Upper lobe of left lung (tissue), 6 donors: ENCODE measurements around the gene GTF3C5. TPM values are rescaled to one million over a fixed set of nuclear protein-coding genes. Genes with fewer than 3 reads are reported as not detected.

Experiments used
- ATAC-seq, 2 donors: fragments of 200-7000 bp; cut with Tn5 transposase; one replicate each; pipeline ENCODE4 v1.9.1; 2022; ENCODE audit warnings: mild to moderate bottlenecking in 2 of 2, moderate library complexity in 2 of 2; ENCODE audit not compliant: low FRiP score in 2 of 2
- DNase-seq, 2 donors: peaks; one replicate each; pipeline ENCODE4 v3.0.0-alpha.2; 2019 to 2020
- H3K27ac ChIP-seq, 4 donors: fragments of 200-600 bp; sonication (generic); one replicate each; pipeline ENCODE4 v1.5.1; 2016 to 2019
- H3K27me3 ChIP-seq, 4 donors: fragments of 200-600 bp; sonication (generic); one replicate each; pipeline ENCODE4 v1.5.1; 2017 to 2019
- H3K36me3 ChIP-seq, 4 donors: fragments of 200-600 bp; sonication (generic); one replicate each; pipeline ENCODE4 v1.5.1; 2016 to 2019
- H3K4me1 ChIP-seq, 4 donors: fragments of 200-600 bp; sonication (generic); one replicate each; pipeline ENCODE4 v1.5.1; 2018 to 2019
- H3K4me3 ChIP-seq, 4 donors: fragments of 200-600 bp; sonication (generic); one replicate each; pipeline ENCODE4 v1.5.1; 2017 to 2019; ENCODE audit warnings: mild to moderate bottlenecking in 2 of 4, moderate library complexity in 1 of 4
- H3K9me3 ChIP-seq, 4 donors: fragments of 200-600 bp; sonication (generic); one replicate each; pipeline ENCODE4 v1.5.1; 2018 to 2019
- EP300 ChIP-seq, 4 donors: sonication (generic); formaldehyde crosslinking; IDR thresholded peaks; one replicate each; pipeline ENCODE4 v1.5.1; 2017; ENCODE audit warnings: antibody characterized with exemption in 4 of 4, control low read depth in 2 of 4
- POLR2A ChIP-seq, 4 donors: fragments of 450-650 bp; IDR thresholded peaks; one replicate each; pipeline ENCODE4 v1.5.1; 2016 to 2017; ENCODE audit warnings: antibody characterized with exemption in 4 of 4, mild to moderate bottlenecking in 2 of 4
- POLR2AphosphoS5 ChIP-seq, 2 donors: sonication (generic); formaldehyde crosslinking; IDR thresholded peaks; one replicate each; pipeline ENCODE4 v1.5.1; 2017; ENCODE audit warnings: antibody characterized with exemption in 2 of 2
- WGBS, 2 donors: methylation state at CpG; one replicate each; pipeline ENCODE4 v1.1.5; 2017 to 2018; 5-methylcytosine and 5-hydroxymethylcytosine counted together
- total RNA-seq, 6 donors: library from RNA; depleted of rRNA in 4 of 6; stranded (reverse); fragments of >200 nt in 4 of 6; gene quantifications; one replicate each; pipeline versions ENCODE4 v1.1.0 to v1.2.1, GENCODE V29; 2016 to 2021
- TF ChIP-seq, protein P1 (sequence below), 6 experiments: fragments of 450-650 bp in 4 of 6; fragments of 200-600 bp in 2 of 6; sonication (generic) in 2 of 6; IDR thresholded peaks; one replicate each; pipeline ENCODE4 v1.5.1; 2016 to 2019; ENCODE audit warnings: antibody characterized with exemption in 6 of 6
- donor health status: DM: no; HTN: no; CAD: no; lungs with moderate emphysema.
- donor health status: DM: no; HTN: yes; CAD: no; lungs with severe emphysema.

The GTF3C5 gene
- total RNA-seq, 6 donors from 2014 or later: 40.9 to 133 (median 49.7) TPM

DNA sequence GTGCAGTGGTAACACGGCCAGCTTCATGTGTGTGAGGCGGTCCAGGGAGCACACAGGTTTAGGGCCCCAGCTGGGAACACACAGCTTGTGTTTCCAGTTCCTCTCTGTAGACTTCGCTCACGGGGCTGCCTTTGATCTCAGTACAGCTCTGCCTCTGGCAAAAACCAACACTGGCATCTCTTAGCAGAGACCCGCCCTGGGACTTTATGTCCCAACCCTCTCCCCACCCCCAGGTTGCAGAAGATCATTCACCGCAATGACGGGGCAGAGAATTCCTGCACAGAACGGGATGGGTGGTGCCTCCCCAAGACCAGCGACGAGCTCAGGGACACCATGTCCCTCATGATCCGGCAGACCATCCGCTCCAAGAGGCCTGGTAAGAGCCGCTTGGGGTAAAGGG is 25.7 kb downstream of the GTF3C5 start:
- TF ChIP-seq, protein P1, sequence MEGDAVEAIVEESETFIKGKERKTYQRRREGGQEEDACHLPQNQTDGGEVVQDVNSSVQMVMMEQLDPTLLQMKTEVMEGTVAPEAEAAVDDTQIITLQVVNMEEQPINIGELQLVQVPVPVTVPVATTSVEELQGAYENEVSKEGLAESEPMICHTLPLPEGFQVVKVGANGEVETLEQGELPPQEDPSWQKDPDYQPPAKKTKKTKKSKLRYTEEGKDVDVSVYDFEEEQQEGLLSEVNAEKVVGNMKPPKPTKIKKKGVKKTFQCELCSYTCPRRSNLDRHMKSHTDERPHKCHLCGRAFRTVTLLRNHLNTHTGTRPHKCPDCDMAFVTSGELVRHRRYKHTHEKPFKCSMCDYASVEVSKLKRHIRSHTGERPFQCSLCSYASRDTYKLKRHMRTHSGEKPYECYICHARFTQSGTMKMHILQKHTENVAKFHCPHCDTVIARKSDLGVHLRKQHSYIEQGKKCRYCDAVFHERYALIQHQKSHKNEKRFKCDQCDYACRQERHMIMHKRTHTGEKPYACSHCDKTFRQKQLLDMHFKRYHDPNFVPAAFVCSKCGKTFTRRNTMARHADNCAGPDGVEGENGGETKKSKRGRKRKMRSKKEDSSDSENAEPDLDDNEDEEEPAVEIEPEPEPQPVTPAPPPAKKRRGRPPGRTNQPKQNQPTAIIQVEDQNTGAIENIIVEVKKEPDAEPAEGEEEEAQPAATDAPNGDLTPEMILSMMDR (IDR thresholded peaks at IDR 0.05): no peak
- TF ChIP-seq POLR2AphosphoS5 (IDR thresholded peaks at IDR 0.05) (no peak), EP300 (IDR thresholded peaks at IDR 0.05) (no peak), POLR2A (IDR thresholded peaks at IDR 0.05) (no peak)
- peaks cover 0 to 11% (median 4%) of the 10 kb centered on the region in 4 donors for H3K4me1 ChIP-seq
- DNase-seq (no peak), ATAC-seq (no peak)
- H3K27me3 ChIP-seq: no peaks in the 10 kb centered on the region
- peaks cover 12 to 69% (median 63%) of the 10 kb centered on the region in 4 donors for H3K36me3 ChIP-seq
- no peaks in the 10 kb centered on the region for H3K9me3 ChIP-seq
- no peak overlapping the region for H3K27ac ChIP-seq
- H3K4me3 ChIP-seq: no peak overlapping the region
- WGBS, 2 donors: 93% methylated on average over 6 to 13 of the region's 13 CpGs

DNA sequence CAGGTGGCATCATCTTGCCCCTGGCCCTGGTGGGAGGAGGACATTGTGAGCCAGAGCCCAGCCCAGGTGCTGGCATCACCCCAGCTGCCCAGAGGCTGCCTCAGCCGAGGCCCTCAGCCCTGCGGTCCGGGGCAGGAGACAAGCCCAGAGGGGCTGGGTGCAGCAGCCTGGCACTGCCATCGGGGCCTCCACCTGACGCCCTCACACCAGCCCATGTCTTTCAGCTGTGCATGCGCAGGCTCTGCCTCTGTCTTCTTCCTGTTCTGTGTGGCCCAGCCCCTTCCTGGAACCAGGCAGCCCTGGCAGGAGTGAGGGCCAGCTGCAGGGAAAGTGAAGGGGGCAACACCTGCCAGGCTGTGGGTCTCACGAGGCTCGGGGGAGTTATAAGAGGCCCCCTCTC is 26.2 kb downstream of the GTF3C5 start:
- Histone ChIP-seq H3K27me3 (no peaks in the 10 kb centered on the region), H3K4me1 (peaks cover 0 to 11% (median 4%) of the 10 kb centered on the region in 4 donors), H3K27ac (no peak overlapping the region), H3K4me3 (no peak overlapping the region), H3K9me3 (no peaks in the 10 kb centered on the region), H3K36me3 (peaks cover 8 to 64% (median 58%) of the 10 kb centered on the region in 4 donors)
- WGBS, 2 donors: 69 to 82% methylated on average over 2 to 6 of the region's 8 CpGs
- ATAC-seq (no peak), DNase-seq (no peak)
- TF ChIP-seq POLR2AphosphoS5 (IDR thresholded peaks at IDR 0.05) (no peak), EP300 (IDR thresholded peaks at IDR 0.05) (no peak), POLR2A (IDR thresholded peaks at IDR 0.05) (no peak)
- TF ChIP-seq, protein P1 (IDR thresholded peaks at IDR 0.05): no peak

DNA sequence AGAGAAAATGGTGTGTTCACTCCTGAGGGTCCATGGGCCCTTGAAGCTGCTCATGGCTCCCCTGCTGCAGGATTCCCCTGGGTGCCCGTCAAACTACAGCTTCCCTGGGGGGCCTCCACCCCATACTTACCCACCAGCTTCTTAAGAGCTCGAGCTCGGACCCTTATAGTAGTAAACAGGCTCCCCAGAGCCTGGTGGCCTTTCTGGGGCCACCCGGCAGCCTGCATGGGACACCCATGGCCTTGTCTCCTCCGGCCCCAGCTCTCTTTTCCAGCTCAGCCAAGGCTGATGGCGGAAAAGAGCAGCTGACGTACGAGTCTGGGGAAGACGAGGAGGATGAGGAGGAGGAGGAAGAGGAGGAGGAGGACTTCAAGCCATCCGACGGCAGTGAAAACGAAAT is 26.8 kb downstream of the GTF3C5 start:
- Histone ChIP-seq H3K4me1 (peaks cover 0 to 11% (median 4%) of the 10 kb centered on the region in 4 donors), H3K9me3 (no peaks in the 10 kb centered on the region), H3K27me3 (no peaks in the 10 kb centered on the region), H3K27ac (no peak overlapping the region), H3K36me3 (peaks cover 8 to 59% (median 54%) of the 10 kb centered on the region in 4 donors), H3K4me3 (no peak overlapping the region)
- WGBS, 2 donors: 92 to 97% methylated on average over 9 to 12 of the region's 12 CpGs
- TF ChIP-seq, protein P1 (IDR thresholded peaks at IDR 0.05): no peak
- TF ChIP-seq EP300 (IDR thresholded peaks at IDR 0.05) (no peak), POLR2AphosphoS5 (IDR thresholded peaks at IDR 0.05) (no peak), POLR2A (IDR thresholded peaks at IDR 0.05) (no peak)
- ATAC-seq (no peak), DNase-seq (no peak)

DNA sequence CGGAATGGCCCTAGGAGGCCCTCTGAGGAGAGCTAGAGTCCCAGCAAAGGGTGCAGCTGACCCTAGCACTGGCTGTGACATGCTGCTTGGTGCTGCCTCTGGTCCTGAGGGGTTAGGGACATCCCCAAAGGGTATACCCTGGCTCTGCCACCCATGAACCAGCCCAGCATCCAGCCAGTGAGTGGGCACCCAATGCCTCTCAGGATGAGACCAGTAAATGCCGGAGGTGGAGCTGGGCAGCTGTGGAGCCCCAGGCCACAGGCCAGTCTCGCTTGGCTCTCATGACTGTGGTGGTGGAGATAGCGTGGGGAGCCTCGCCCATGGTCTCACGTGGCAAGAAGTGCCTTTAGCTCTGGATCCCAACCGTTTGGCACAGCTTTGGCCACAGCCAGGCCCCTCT is 27.3 kb downstream of the GTF3C5 start:
- Histone ChIP-seq H3K4me3 (no peak overlapping the region), H3K36me3 (peaks cover 8 to 55% (median 50%) of the 10 kb centered on the region in 4 donors), H3K27ac (no peak overlapping the region), H3K4me1 (peaks cover 0 to 11% (median 4%) of the 10 kb centered on the region in 4 donors), H3K27me3 (no peaks in the 10 kb centered on the region), H3K9me3 (no peaks in the 10 kb centered on the region)
- TF ChIP-seq POLR2AphosphoS5 (IDR thresholded peaks at IDR 0.05): no peak
- TF ChIP-seq, protein P1 (IDR thresholded peaks at IDR 0.05): no peak
- no peak for TF ChIP-seq EP300 (IDR thresholded peaks at IDR 0.05)
- no peak for TF ChIP-seq POLR2A (IDR thresholded peaks at IDR 0.05)
- 72 to 91% methylated on average over 6 of the region's 7 CpGs for WGBS, 2 donors
- no peak for ATAC-seq
- no peak for DNase-seq
